ENCODE data around the gene EPB41L2.

The EPB41L2 gene

DNA sequence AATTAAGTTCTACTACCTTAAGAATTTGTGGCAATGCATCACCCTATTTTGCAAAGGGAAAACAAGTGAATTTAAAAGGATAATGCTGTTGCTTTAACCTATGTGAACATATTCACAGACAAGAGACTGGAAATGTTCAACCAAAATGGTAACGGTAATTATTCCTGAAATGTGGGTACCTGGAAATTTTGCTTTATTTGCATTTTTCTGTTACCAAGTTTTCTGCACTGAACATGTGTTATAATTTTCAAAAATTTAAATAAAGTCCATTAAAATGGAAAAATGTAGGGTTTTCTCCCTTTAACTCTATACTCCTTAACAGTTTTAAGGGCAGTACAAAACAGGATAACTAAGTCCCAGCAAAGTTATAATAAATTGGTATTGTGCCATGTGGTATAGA lies 66.4 kb downstream of the EPB41L2 start:
- H2AFZ ChIP-seq = no peak overlapping the region
- H3K9ac ChIP-seq = no peak overlapping the region
- no peaks in the 10 kb centered on the region for H3K9me3 ChIP-seq (ENCODE audit: control insufficient read depth, low read length)
- no peaks in the 10 kb centered on the region for H3K27me3 ChIP-seq (ENCODE audit: control insufficient read depth, insufficient read depth, low read length)
- no peak overlapping the region for H3K4me3 ChIP-seq (ENCODE audit: low read depth, low read length)
- no peaks in the 10 kb centered on the region for H3K4me1 ChIP-seq
- no peaks in the 10 kb centered on the region for H3K36me3 ChIP-seq (ENCODE audit: control insufficient read depth, insufficient read depth, low read length)
- TF ChIP-seq, protein P1, sequence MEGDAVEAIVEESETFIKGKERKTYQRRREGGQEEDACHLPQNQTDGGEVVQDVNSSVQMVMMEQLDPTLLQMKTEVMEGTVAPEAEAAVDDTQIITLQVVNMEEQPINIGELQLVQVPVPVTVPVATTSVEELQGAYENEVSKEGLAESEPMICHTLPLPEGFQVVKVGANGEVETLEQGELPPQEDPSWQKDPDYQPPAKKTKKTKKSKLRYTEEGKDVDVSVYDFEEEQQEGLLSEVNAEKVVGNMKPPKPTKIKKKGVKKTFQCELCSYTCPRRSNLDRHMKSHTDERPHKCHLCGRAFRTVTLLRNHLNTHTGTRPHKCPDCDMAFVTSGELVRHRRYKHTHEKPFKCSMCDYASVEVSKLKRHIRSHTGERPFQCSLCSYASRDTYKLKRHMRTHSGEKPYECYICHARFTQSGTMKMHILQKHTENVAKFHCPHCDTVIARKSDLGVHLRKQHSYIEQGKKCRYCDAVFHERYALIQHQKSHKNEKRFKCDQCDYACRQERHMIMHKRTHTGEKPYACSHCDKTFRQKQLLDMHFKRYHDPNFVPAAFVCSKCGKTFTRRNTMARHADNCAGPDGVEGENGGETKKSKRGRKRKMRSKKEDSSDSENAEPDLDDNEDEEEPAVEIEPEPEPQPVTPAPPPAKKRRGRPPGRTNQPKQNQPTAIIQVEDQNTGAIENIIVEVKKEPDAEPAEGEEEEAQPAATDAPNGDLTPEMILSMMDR (IDR thresholded peaks at IDR 0.05) = no peak
- H3K27ac ChIP-seq = no peak overlapping the region
- no peak overlapping the region for H3K4me2 ChIP-seq (ENCODE audit: low read length)
- H3K79me2 ChIP-seq = no peaks in the 10 kb centered on the region

DNA sequence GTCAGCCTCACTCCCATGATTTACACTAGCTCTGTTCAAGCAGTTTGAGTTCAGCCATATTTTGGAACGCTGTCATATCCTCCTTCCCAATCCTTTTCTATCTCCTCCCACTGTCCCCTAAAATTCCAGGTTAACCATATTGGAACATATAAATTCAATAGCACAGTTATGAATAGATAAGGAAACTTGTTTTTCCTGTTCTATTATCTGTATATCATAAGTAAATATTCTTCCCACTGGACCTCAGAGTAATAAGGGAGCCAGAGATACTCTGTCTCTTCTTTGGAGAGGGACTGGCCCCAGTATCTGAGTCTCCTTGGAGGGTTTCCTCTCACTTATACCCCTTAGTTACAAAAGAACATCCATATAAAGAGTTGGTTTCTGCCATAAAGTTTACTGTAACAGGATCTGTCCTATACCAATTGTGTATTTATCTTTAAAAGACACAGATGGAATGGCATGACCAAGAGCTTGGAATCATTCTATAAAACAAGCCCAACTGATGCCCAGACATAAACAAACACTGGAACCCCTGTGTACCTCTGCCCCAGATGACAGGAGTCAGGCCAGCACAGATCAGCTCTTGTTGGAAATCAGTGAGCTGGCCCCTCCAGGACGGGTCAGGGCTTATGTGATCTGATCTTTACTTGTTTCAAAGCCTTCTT lies 67.1 kb downstream of the EPB41L2 start:
- Histone ChIP-seq H3K79me2 (no peaks in the 10 kb centered on the region), H3K27ac (no peak overlapping the region), H3K9me3 (ENCODE audit: control insufficient read depth, low read length) (no peaks in the 10 kb centered on the region), H3K4me2 (ENCODE audit: low read length) (no peak overlapping the region), H3K4me3 (ENCODE audit: low read depth, low read length) (no peak overlapping the region), H3K27me3 (ENCODE audit: control insufficient read depth, insufficient read depth, low read length) (no peaks in the 10 kb centered on the region), H2AFZ (no peak overlapping the region), H3K4me1 (no peaks in the 10 kb centered on the region), H3K9ac (no peak overlapping the region), H3K36me3 (ENCODE audit: control insufficient read depth, insufficient read depth, low read length) (no peaks in the 10 kb centered on the region)
- TF ChIP-seq, protein P1 (IDR thresholded peaks at IDR 0.05) = no peak

DNA sequence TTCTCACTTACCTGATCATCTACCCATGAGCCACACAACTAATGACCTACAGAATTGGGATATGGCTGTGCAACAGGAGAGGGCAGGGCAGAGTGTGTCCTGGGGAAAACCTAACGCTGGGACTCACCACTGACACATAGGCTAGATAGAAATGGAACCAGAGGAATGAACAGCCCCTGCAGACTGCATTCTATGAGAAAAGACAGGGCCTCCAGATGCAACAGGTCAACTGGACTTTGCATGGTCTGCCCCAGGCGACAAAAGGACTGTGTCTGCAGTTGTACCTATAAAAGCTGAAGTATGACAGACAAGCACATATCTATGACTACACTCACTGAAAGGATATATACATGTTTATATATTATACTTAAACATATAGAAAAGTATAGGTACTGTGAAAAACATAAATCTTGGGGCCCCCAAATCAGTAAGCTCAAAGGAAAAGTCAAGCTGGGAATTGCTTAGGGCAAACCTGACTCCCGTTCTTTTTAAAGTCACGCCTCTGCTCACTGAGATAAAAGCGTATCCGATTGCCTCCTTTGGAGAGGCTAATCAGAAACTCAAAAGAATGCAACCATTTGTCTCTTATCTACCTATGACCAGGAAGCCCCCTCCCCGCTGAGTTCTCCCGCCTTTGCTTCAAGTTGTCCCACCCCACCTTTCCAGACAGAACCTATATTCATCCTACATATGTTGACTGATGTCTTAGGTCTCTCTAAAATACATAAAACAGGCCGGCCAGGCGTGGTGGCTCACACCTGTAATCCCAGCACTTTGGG lies 68.5 kb downstream of the EPB41L2 start:
- Histone ChIP-seq H3K9me3 (ENCODE audit: control insufficient read depth, low read length) (no peaks in the 10 kb centered on the region), H2AFZ (no peak overlapping the region), H3K9ac (no peak overlapping the region), H3K27me3 (ENCODE audit: control insufficient read depth, insufficient read depth, low read length) (no peaks in the 10 kb centered on the region), H3K4me3 (ENCODE audit: low read depth, low read length) (no peak overlapping the region), H3K4me2 (ENCODE audit: low read length) (no peak overlapping the region), H3K27ac (no peak overlapping the region), H3K36me3 (ENCODE audit: control insufficient read depth, insufficient read depth, low read length) (no peaks in the 10 kb centered on the region), H3K4me1 (no peaks in the 10 kb centered on the region), H3K79me2 (no peaks in the 10 kb centered on the region)
- TF ChIP-seq, protein P1 (IDR thresholded peaks at IDR 0.05) = no peak

DNA sequence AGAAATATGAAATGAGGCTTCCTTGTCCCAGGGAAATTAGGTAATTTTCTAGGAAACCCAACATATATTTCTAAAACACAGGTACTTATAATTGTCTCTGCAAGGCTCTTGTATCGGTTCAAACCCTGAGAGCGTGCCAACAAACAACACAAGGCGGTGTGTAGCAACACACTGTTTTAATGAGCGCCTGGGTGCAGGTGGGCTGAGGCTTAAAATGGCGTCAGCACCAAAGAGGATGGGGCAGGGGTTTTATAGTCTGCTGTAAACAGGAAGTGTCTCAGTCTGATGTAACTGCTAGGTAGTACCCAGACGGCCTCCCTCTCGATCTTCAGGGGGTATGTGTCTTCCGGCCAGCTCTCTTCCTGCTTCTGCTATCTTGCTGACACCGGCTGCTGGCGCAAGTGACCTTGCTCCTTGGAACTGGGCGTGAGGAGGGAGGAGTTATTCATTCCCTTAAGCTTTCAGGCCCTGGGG lies 69.7 kb downstream of the EPB41L2 start:
- Histone ChIP-seq H3K9ac (no peak overlapping the region), H3K27ac (no peak overlapping the region), H3K9me3 (ENCODE audit: control insufficient read depth, low read length) (no peaks in the 10 kb centered on the region), H3K4me3 (ENCODE audit: low read depth, low read length) (no peak overlapping the region), H3K79me2 (no peaks in the 10 kb centered on the region), H2AFZ (no peak overlapping the region), H3K27me3 (ENCODE audit: control insufficient read depth, insufficient read depth, low read length) (no peaks in the 10 kb centered on the region), H3K4me1 (no peaks in the 10 kb centered on the region), H3K4me2 (ENCODE audit: low read length) (no peak overlapping the region), H3K36me3 (ENCODE audit: control insufficient read depth, insufficient read depth, low read length) (no peaks in the 10 kb centered on the region)
- TF ChIP-seq, protein P1 (IDR thresholded peaks at IDR 0.05) = no peak
